Right cardiac atrium (tissue), 5 donors: Measurements from ENCODE around the gene MCF2L2. TPM values are rescaled to one million over a fixed set of nuclear protein-coding genes. Genes with fewer than 3 reads are reported as not detected.

Experiments used
- ATAC-seq, 2 donors: fragments of 200-7000 bp; cut with Tn5 transposase; one replicate each; pipeline versions ENCODE4 v1.8.0 to v1.9.1; 2020; ENCODE audit warnings: moderate library complexity in 2 of 2, mild to moderate bottlenecking in 1 of 2
- DNase-seq, 3 donors: peaks; one replicate each; pipeline ENCODE4 v3.0.0-alpha.2; 2020
- H3K27ac ChIP-seq: one replicate; pipeline ENCODE4 v1.5.1; 2013; ENCODE audit warnings: mild to moderate bottlenecking, low read length, control low read depth, moderate library complexity
- H3K27me3 ChIP-seq: one replicate; pipeline ENCODE4 v1.6.1; 2013; ENCODE audit not compliant: control insufficient read depth, insufficient read depth
- H3K4me1 ChIP-seq: one replicate; pipeline ENCODE4 v1.6.1; 2013; ENCODE audit warnings: low read length; ENCODE audit not compliant: control insufficient read depth, insufficient read depth
- H3K4me3 ChIP-seq: one replicate; pipeline ENCODE4 v1.5.1; 2013; ENCODE audit warnings: low read length, control low read depth
- H3K9me3 ChIP-seq: one replicate; pipeline ENCODE4 v1.6.1; 2013; ENCODE audit warnings: low read length; ENCODE audit not compliant: control insufficient read depth
- WGBS: extraction: QIAGEN DNeasy Blood & Tissue Kit; methylation state at CpG from one replicate; pipeline ENCODE4 v1.1.7; 2013; 5-methylcytosine and 5-hydroxymethylcytosine counted together
- intact Hi-C, 4 donors: fragments of 100-400 bp; cut with DNase I; formaldehyde crosslinking; loops; one replicate each; pipeline versions ENCODE4 v1.11.0 to v1.14.0; 2022 to 2023
- polyA plus RNA-seq: library from polyadenylated mRNA; stranded (reverse); fragments of 200-250 nt; gene quantifications from one replicate; pipeline ENCODE4 v1.2.3, GENCODE V29; 2013
- total RNA-seq, 4 donors: library from RNA; stranded (reverse); fragmentation: NEBNext Ultra II Directional; extraction: Animal tissue kit (Norgen Biotek cat#: 25700); gene quantifications; one replicate each; pipeline ENCODE4 v1.2.1, GENCODE V29; 2021
- donor health status: healthy with polysubstance abuse.
- donor health status: DM: no; HTN: yes; CAD: no.
- donor health status: DM: no; HTN: no; CAD: no.
- donor health status: DM: no; HTN: yes; CAD: no; lungs with severe emphysema.
- donor health status: DM: yes; HTN: yes; CAD: no.

MCF2L2 gene
- total and polyA plus RNA-seq, 5 donors: 0.07 to 0.32 (median 0.23) TPM; not detected in 2

- H3K27ac ChIP-seq: no peak overlapping the region
- H3K9me3 ChIP-seq: no peaks in the 10 kb centered on the region
- ATAC-seq (no peak), DNase-seq (no peak)
- WGBS: 77% methylated on average over 5 of the region's 5 CpGs
- intact Hi-C loops: no loop called here
- H3K4me1 ChIP-seq: no peaks in the 10 kb centered on the region
- no peaks in the 10 kb centered on the region for H3K27me3 ChIP-seq
- H3K4me3 ChIP-seq: no peak overlapping the region
Measured at GRCh38 chr3:183308751-183309150, 119.7 kb downstream of the MCF2L2 start.

GRCh38 chr3:183307749-183308148 is 120.7 kb downstream of the MCF2L2 start:
- intact Hi-C loops: no loop called here
- 97% methylated on average over 2 of the region's 2 CpGs for WGBS
- Histone ChIP-seq H3K4me1 (no peaks in the 10 kb centered on the region), H3K27me3 (no peaks in the 10 kb centered on the region), H3K9me3 (no peaks in the 10 kb centered on the region), H3K27ac (no peak overlapping the region), H3K4me3 (no peak overlapping the region)
- DNase-seq (no peak), ATAC-seq (no peak)

- no peaks in the 10 kb centered on the region for H3K27me3 ChIP-seq
- H3K9me3 ChIP-seq: no peaks in the 10 kb centered on the region
- no peak overlapping the region for H3K4me3 ChIP-seq
- WGBS: 47% methylated on average over 9 of the region's 9 CpGs
- DNase-seq: peak; percentile 67 to 90 (median 85)
- peak overlapping the region; percentile 45 for H3K27ac ChIP-seq
- ATAC-seq: peak; percentile 86 to 91
- intact Hi-C loops: no loop called here
- H3K4me1 ChIP-seq: no peaks in the 10 kb centered on the region
Measured at GRCh38 chr3:183306798-183307671, 121.4 kb downstream of the MCF2L2 start.

- Histone ChIP-seq H3K4me3 (no peak overlapping the region), H3K27me3 (no peaks in the 10 kb centered on the region), H3K9me3 (no peaks in the 10 kb centered on the region), H3K27ac (no peak overlapping the region), H3K4me1 (no peaks in the 10 kb centered on the region)
- ATAC-seq (no peak), DNase-seq (no peak)
- intact Hi-C loops: no loop called here
- 81% methylated on average over 2 of the region's 2 CpGs for WGBS
Measured at GRCh38 chr3:183303690-183304089, 124.7 kb downstream of the MCF2L2 start.

- WGBS: 56% methylated on average over 8 of the region's 8 CpGs
- Histone ChIP-seq H3K4me1 (no peaks in the 10 kb centered on the region), H3K9me3 (no peaks in the 10 kb centered on the region), H3K4me3 (no peak overlapping the region), H3K27ac (no peak overlapping the region), H3K27me3 (no peaks in the 10 kb centered on the region)
- no peak for DNase-seq
- no peak for ATAC-seq
- intact Hi-C loops: no loop called here
Measured at GRCh38 chr3:183301937-183302580, 126.4 kb downstream of the MCF2L2 start.

GRCh38 chr3:183300996-183301562 is 127.3 kb downstream of the MCF2L2 start:
- 90% methylated on average over 6 of the region's 6 CpGs for WGBS
- no peak for DNase-seq
- Histone ChIP-seq H3K27ac (no peak overlapping the region), H3K4me3 (no peak overlapping the region), H3K9me3 (no peaks in the 10 kb centered on the region), H3K27me3 (no peaks in the 10 kb centered on the region), H3K4me1 (no peaks in the 10 kb centered on the region)
- intact Hi-C loops: no loop called here
- no peak for ATAC-seq

GRCh38 chr3:183299976-183300375 is 128.4 kb downstream of the MCF2L2 start:
- Histone ChIP-seq H3K27me3 (no peaks in the 10 kb centered on the region), H3K27ac (no peak overlapping the region), H3K4me1 (no peaks in the 10 kb centered on the region), H3K9me3 (no peaks in the 10 kb centered on the region), H3K4me3 (no peak overlapping the region)
- DNase-seq (no peak), ATAC-seq (no peak)
- 96% methylated on average over 4 of the region's 4 CpGs for WGBS
- intact Hi-C loops: no loop called here

- no peak overlapping the region for H3K27ac ChIP-seq
- H3K9me3 ChIP-seq: no peaks in the 10 kb centered on the region
- 62% methylated on average over 5 of the region's 5 CpGs for WGBS
- H3K4me3 ChIP-seq: no peak overlapping the region
- no peaks in the 10 kb centered on the region for H3K4me1 ChIP-seq
- no peaks in the 10 kb centered on the region for H3K27me3 ChIP-seq
- peak; percentile 52 to 82 for ATAC-seq
- intact Hi-C loops: no loop called here
- DNase-seq: peak; percentile 80 to 84 (median 81)
Measured at GRCh38 chr3:183298701-183299153, 129.7 kb downstream of the MCF2L2 start.

- H3K27ac ChIP-seq: no peak overlapping the region
- no peak overlapping the region for H3K4me3 ChIP-seq
- 89% methylated on average over 12 of the region's 12 CpGs for WGBS
- H3K9me3 ChIP-seq: no peaks in the 10 kb centered on the region
- ATAC-seq (no peak), DNase-seq (no peak)
- H3K27me3 ChIP-seq: no peaks in the 10 kb centered on the region
- intact Hi-C loops: no loop called here
- H3K4me1 ChIP-seq: no peaks in the 10 kb centered on the region
Measured at GRCh38 chr3:183296944-183297343, 131.5 kb downstream of the MCF2L2 start.

GRCh38 chr3:183295211-183295610 is 133.2 kb downstream of the MCF2L2 start:
- Histone ChIP-seq H3K27ac (no peak overlapping the region), H3K4me3 (no peak overlapping the region)

GRCh38 chr3:183293966-183294365 is 134.5 kb downstream of the MCF2L2 start:
- H3K4me1 ChIP-seq: no peaks in the 10 kb centered on the region
- no peaks in the 10 kb centered on the region for H3K9me3 ChIP-seq
- no peaks in the 10 kb centered on the region for H3K27me3 ChIP-seq
- H3K4me3 ChIP-seq: no peak overlapping the region
- 96% methylated on average over 2 of the region's 2 CpGs for WGBS
- no peak for DNase-seq
- no peak for ATAC-seq
- intact Hi-C loops: no loop called here
- H3K27ac ChIP-seq: no peak overlapping the region

More at GRCh38 chr3:183295211-183295610, 133.2 kb downstream of the MCF2L2 start:
- 46% methylated on average over 3 of the region's 3 CpGs for WGBS
- intact Hi-C loops: no loop called here
- ATAC-seq: peak; percentile 54 to 60
- no peak for DNase-seq
- Histone ChIP-seq H3K9me3 (no peaks in the 10 kb centered on the region), H3K4me1 (no peaks in the 10 kb centered on the region), H3K27me3 (no peaks in the 10 kb centered on the region)
